Measurements from ENCODE around the gene FBXO10. TPM values are rescaled to one million over a fixed set of nuclear protein-coding genes. Genes with fewer than 3 reads are reported as not detected.

Gene FBXO10
- total and polyA plus RNA-seq, 10 of the 15 experiments (the other 5 are each of a cell fraction or from before 2014, with no cell fraction given): 1.6 to 17.2 (median 9.6) TPM

DNA sequence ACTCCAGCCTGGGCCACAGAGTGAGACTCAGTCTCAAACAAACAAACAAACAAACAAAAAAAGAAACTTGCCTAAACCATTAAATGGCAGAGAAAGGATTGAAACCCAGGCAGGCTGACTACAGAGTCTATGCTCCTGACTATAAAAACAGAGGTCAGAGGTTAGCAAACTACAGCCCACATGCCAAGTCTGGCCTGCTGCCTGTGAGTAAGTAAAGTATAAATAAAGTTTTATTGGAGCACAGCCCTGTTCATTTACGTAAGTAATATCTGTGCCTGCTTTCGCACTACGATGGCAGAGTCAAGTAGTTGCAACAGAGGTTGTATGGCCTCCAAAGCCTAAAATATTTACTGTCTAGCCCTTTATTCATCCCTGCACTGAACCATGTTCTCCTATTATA is 78.9 kb downstream of the FBXO10 start:
- Histone ChIP-seq H3K4me2 (ENCODE audit: control insufficient read depth, insufficient read depth) (no peak overlapping the region), H3K9ac (ENCODE audit: control insufficient read depth, insufficient read depth, low read length) (no peak overlapping the region), H3K36me3 (ENCODE audit: control insufficient read depth in 2 of 2, insufficient read depth in 2 of 2, low read length in 1 of 2) (peaks cover 38 to 41% of the 10 kb centered on the region in 2 experiments), H3K4me1 (ENCODE audit: control insufficient read depth, insufficient read depth, low read length) (no peaks in the 10 kb centered on the region), H3K4me3 (no peak overlapping the region), H3K27me3 (replicated peaks in 1 of 2; ENCODE audit: control insufficient read depth in 2 of 2, insufficient read depth in 2 of 2, low read length in 1 of 2) (no peaks in the 10 kb centered on the region), H2AFZ (ENCODE audit: control insufficient read depth, low read depth, low read length) (no peak overlapping the region), H3K27ac (ENCODE audit: control insufficient read depth, insufficient read depth) (no peak overlapping the region), H4K20me1 (ENCODE audit: control insufficient read depth, insufficient read depth) (no peaks in the 10 kb centered on the region), H3K79me2 (ENCODE audit: control insufficient read depth, insufficient read depth, low read length) (no peaks in the 10 kb centered on the region), H3K9me3 (replicated peaks; ENCODE audit: control insufficient read depth, insufficient read depth, low read length) (no peaks in the 10 kb centered on the region)
- POLR2A ChIA-PET: interaction anchor here (1.4 kb wide), 1 partner anchor 10 kb away, joined by 4 read pairs; no protein-coding TSS in a partner anchor
- BruUV-seq (replicated peaks): no TSS peak
- SMC1A ChIA-PET (ENCODE audit: uncharacterized antibody, unreplicated experiment): no interaction called here
- peak; percentile 35; the same call in 1 of the 2 replicates for TF ChIP-seq ZBTB40 (IDR thresholded peaks at IDR 0.05; ENCODE audit: borderline replicate concordance)
- no peak for TF ChIP-seq CHD4 (IDR thresholded peaks at IDR 0.05)
- FAIRE-seq (no peak), DNase-seq (ENCODE audit: low read depth, low spot score) (no peak), ATAC-seq (no peak)
- intact Hi-C loops (cut with micrococcal nuclease; ENCODE audit: unreplicated experiment): no loop called here
- CTCF ChIA-PET: interaction anchor here (1.3 to 2.6 kb wide), 2 partner anchors 10 to 18 kb away, joined by 3 to 8 read pairs; no protein-coding TSS in a partner anchor
- in situ Hi-C loops (cut with MboI): loop anchor here (25.0 kb wide), 1 partner anchor 515 kb away; no protein-coding TSS in a partner anchor
- WGBS (ENCODE audit: insufficient coverage, insufficient replicate concordance, low lambda C conversion rate, missing lambda C conversion rate): 96% methylated on average over 3 of the region's 3 CpGs
- RAD21 ChIA-PET (ENCODE audit: unreplicated experiment): no interaction called here
